Measurements from ENCODE around the gene SPAG8.

- TF ChIP-seq TCF4 (CRISPR knock-in tag; IDR thresholded peaks at IDR 0.05; ENCODE audit: borderline replicate concordance) = no peak
- TF ChIP-seq RARB (CRISPR knock-in tag; IDR thresholded peaks at IDR 0.05) = no peak
- TF ChIP-seq PPARA (CRISPR knock-in tag; IDR thresholded peaks at IDR 0.05; ENCODE audit: borderline replicate concordance) = no peak
- TF ChIP-seq PATZ1 (CRISPR knock-in tag; IDR thresholded peaks at IDR 0.05; ENCODE audit: borderline replicate concordance) = no peak
- TF ChIP-seq ZFP30 (CRISPR knock-in tag; IDR thresholded peaks at IDR 0.05) = no peak
- TF ChIP-seq CREB5 (CRISPR knock-in tag; IDR thresholded peaks at IDR 0.05; ENCODE audit: low read depth) = no peak
These were observed 28.6 kb downstream of the SPAG8 start for GRCh38 chr9:35783418-35783817.
